Mucosa of descending colon (tissue), 3 donors: Measurements from ENCODE around the gene AGFG2. TPM values are rescaled to one million over a fixed set of nuclear protein-coding genes. Genes with fewer than 3 reads are reported as not detected.

Source experiments
- ATAC-seq: fragments of 200-7000 bp; cut with Tn5 transposase; one replicate; pipeline ENCODE4 v1.9.1; 2020; ENCODE audit warnings: mild to moderate bottlenecking, moderate library complexity
- DNase-seq, 3 donors: peaks; one replicate each; pipeline ENCODE4 v3.0.0-alpha.2; 2020
- H3K36me3 ChIP-seq: fragments of 200-600 bp; one replicate; pipeline ENCODE4 v1.8.0; 2021; ENCODE audit warnings: low read depth, mild to moderate bottlenecking
- H3K4me1 ChIP-seq: fragments of 200-600 bp; one replicate; pipeline ENCODE4 v1.8.0; 2021; ENCODE audit warnings: low read depth, mild to moderate bottlenecking
- H3K4me3 ChIP-seq: fragments of 200-600 bp; one replicate; pipeline ENCODE4 v1.8.0; 2021; ENCODE audit warnings: mild to moderate bottlenecking
- H3K9me3 ChIP-seq: fragments of 200-600 bp; one replicate; pipeline ENCODE4 v1.8.0; 2021; ENCODE audit warnings: mild to moderate bottlenecking
- CTCF ChIP-seq: fragments of 200-600 bp; IDR thresholded peaks from one replicate; pipeline ENCODE4 v1.8.0; 2022; ENCODE audit warnings: antibody characterized with exemption, mild to moderate bottlenecking
- intact Hi-C, 2 donors: fragments of 100-400 bp; cut with DNase I in 1 of 2; cut with micrococcal nuclease in 1 of 2; formaldehyde crosslinking; loops; one replicate each; pipeline versions ENCODE4 v1.11.0 to v1.11.1; 2022; cut with DNase I, micrococcal nuclease
- total RNA-seq, 3 donors: library from RNA; stranded (reverse); fragmentation: NEBNext Ultra II Directional in 2 of 3; extraction: Animal tissue kit (Norgen Biotek cat#: 25700) in 2 of 3; gene quantifications; one replicate each; pipeline versions ENCODE4 v1.2.1 to v1.2.4, GENCODE V29; 2021 to 2023
- donor health status: DM: no; HTN: no; CAD: no; lungs with moderate emphysema.
- donor health status: DM: no; HTN: no; CAD: no.
- donor health status: DM: no; HTN: yes; CAD: no.

The AGFG2 gene
- total RNA-seq, 3 donors from 2014 or later: 56.5 to 113 (median 58.1) TPM

- peaks cover 29% of the 10 kb centered on the region for H3K4me1 ChIP-seq
- no peak for ATAC-seq
- H3K9me3 ChIP-seq: no peaks in the 10 kb centered on the region
- no peak overlapping the region for H3K4me3 ChIP-seq
- peaks cover 10% of the 10 kb centered on the region for H3K36me3 ChIP-seq
- no peak for TF ChIP-seq CTCF
- intact Hi-C loops: no loop called here
- DNase-seq: peak in 2 of 3 donors; percentile 42 to 58
These were observed 43.1 kb downstream of the AGFG2 start for GRCh38 chr7:100582041-100582579.

- Histone ChIP-seq H3K4me1 (peaks cover 31% of the 10 kb centered on the region), H3K4me3 (no peak overlapping the region), H3K9me3 (no peaks in the 10 kb centered on the region), H3K36me3 (peaks cover 8% of the 10 kb centered on the region)
- intact Hi-C loops: no loop called here
- ATAC-seq (no peak), DNase-seq (peak in 1 of 3 donors; percentile 30)
- no peak for TF ChIP-seq CTCF
These were observed 43.6 kb downstream of the AGFG2 start for GRCh38 chr7:100582650-100583049.

DNA sequence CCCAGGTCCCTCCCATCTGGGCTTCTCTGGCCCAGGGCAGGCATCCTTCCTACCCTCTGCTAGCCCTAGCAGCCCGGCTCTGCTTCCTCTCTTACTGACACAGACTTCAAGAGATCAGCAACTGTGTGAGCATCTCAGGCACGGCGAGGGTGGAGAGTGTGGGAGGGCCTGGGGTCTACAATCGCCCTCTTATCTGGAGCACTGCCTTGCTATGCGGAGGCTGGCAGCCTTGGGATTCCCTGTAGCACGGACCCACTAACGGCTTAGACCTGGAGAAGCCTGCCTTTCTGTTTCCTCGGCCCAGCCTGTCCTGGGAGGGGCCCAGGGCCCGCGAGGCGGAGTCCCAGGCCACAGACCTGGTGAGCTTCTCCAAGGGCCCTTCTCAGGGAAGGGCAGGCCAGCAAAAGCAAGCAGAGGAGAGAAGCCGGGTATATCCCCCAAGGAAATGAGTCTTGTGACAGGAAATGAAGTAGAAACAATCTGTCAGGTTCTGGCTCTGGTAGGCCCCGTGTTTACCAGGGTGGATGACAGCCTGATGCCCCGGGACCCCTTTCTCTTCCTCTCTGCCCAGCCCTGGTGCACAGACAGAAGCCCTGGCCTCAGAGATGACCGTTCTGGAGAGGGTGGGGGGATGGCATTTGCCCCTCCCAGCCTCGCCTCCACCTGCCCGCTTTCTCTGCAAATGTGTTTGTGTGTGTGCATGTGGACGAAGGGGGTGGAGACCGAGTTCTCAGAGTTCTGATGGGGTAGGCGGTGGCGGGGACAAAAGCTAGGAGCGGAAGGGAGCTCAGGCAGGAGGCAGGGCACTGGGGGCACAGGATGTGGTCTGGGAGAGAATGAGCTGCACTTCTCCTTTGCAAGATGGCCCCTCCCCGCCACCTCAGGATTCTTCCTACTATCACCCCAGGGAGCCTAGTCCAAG lies 44.4 kb downstream of the AGFG2 start:
- intact Hi-C loops: no loop called here
- ATAC-seq (no peak), DNase-seq (peak; percentile 66 to 89 (median 69))
- no peaks in the 10 kb centered on the region for H3K9me3 ChIP-seq
- no peak for TF ChIP-seq CTCF
- no peak overlapping the region for H3K4me3 ChIP-seq
- H3K4me1 ChIP-seq: peaks cover 31% of the 10 kb centered on the region
- H3K36me3 ChIP-seq: peaks cover 8% of the 10 kb centered on the region

DNA sequence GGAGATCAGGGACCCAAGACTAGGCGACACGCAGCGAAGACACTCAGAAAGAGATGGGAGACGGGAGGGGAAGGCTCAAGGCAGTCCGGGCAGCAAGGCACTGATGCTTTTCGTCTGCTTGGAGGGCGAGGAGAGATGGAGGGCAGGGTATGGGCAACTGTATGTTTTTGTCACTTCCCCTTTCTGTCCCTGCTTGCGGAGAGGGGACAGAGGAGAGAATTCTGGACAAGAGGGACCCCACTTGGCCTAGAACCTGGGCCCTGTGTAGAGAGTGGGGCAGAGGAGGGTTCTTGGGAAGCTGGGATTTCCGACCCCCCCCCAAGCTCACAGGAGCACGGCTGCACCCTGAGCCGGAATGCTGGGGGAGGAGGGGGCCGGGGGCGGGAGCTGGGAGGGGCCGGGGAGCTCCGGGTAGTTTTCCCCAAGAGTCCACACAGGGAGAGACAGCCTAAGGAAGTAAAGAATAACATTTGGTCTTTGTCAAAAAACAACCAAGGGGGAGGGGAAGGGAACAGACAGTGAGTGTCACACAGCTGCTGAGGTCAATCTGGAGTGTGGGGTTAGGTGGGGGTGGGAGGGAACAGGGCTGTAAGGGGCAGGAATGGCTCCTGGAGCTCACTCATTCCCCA lies 45.2 kb downstream of the AGFG2 start:
- peaks cover 31% of the 10 kb centered on the region for H3K4me1 ChIP-seq
- peaks cover 8% of the 10 kb centered on the region for H3K36me3 ChIP-seq
- DNase-seq: peak in 2 of 3 donors; percentile 45 to 53
- H3K9me3 ChIP-seq: no peaks in the 10 kb centered on the region
- no peak for ATAC-seq
- intact Hi-C loops: no loop called here
- H3K4me3 ChIP-seq: no peak overlapping the region
- TF ChIP-seq CTCF: no peak

DNA sequence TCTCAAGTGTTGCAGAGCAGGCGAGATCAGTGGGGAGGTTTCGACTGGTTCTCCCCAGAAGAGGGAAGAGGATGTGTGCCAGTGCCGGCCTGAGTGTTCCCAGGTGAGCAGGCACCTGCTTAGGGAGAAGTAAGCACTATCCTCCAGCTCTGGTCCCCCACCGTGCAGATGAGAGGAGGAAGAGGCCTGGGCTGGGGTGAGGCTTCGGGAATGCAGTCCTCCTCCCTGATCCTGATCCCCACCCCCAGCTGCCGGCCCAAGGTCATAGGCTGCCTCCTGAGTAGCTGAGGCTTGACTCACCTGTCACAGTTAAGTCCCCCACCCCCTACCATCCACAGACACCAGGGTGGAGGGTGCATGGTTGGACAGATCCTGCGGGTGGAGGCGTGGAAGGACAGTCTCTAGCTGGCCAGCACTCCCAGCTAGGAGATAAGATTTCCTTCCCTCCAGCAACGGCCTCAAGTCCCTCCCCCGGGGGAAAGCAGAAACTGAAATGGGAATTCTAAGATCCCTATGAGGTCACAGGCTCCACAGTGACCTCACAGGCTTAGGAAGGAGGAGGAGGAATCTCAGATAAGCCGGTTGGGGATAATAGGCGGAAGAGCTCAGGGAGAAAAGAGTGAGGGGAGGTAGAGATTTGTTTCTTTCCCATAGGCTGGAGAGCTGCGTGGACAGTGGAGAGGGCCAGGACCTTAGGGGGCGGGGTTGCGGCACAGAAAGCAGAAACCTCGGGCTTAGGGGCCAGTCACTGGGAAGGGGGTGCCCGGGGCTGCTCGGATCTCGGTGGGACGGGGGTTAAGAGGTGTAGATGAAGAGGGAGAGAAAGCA lies 45.9 kb downstream of the AGFG2 start:
- peaks cover 31% of the 10 kb centered on the region for H3K4me1 ChIP-seq
- ATAC-seq: peak; percentile 3

More for the DNA sequence above, 45.9 kb downstream of the AGFG2 start:
- TF ChIP-seq CTCF: no peak
- Histone ChIP-seq H3K9me3 (no peaks in the 10 kb centered on the region), H3K36me3 (peaks cover 8% of the 10 kb centered on the region), H3K4me3 (peak overlapping the region; percentile 98)
- peak; percentile 69 to 84 (median 79) for DNase-seq
- intact Hi-C loops: no loop called here
